MG63 (cell line): ENCODE data around the gene NELFCD. TPM values are rescaled to one million over a fixed set of nuclear protein-coding genes. Genes with fewer than 3 reads are reported as not detected.
A peak's percentile ranks its signal among the peaks of the same experiment; 100 is the strongest.

Source experiments
- DNase-seq: peaks from one replicate; pipeline ENCODE4 v3.0.0-alpha.2; 2020
- H3K27me3 ChIP-seq: fragments of 250-450 bp; sonication (Bioruptor Pico); 2 replicates; pipeline ENCODE4 v1.5.1; 2020; ENCODE audit warnings: mild to moderate bottlenecking, moderate library complexity
- H3K36me3 ChIP-seq: fragments of 250-450 bp; sonication (Bioruptor Pico); 2 replicates; pipeline ENCODE4 v1.5.1; 2020; ENCODE audit warnings: mild to moderate bottlenecking, moderate library complexity
- H3K4me3 ChIP-seq: fragments of 250-450 bp; sonication (Bioruptor Pico); 2 replicates; pipeline ENCODE4 v1.5.1; 2020; ENCODE audit warnings: mild to moderate bottlenecking, moderate library complexity
- H3K9me3 ChIP-seq: fragments of 250-450 bp; sonication (Bioruptor Pico); 2 replicates; pipeline ENCODE4 v1.5.1; 2020; ENCODE audit warnings: mild to moderate bottlenecking, moderate library complexity
- total RNA-seq: library from RNA; depleted of rRNA; stranded (reverse); fragments of >200 nt; shearing (Covaris generic); gene quantifications from 2 replicates; pipeline ENCODE4 v1.2.3, GENCODE V29; 2014; ENCODE audit warnings: low replicate concordance; rRNA removed

Gene NELFCD
- total RNA-seq, 1 experiment from 2014 or later: 80.7 TPM

DNA sequence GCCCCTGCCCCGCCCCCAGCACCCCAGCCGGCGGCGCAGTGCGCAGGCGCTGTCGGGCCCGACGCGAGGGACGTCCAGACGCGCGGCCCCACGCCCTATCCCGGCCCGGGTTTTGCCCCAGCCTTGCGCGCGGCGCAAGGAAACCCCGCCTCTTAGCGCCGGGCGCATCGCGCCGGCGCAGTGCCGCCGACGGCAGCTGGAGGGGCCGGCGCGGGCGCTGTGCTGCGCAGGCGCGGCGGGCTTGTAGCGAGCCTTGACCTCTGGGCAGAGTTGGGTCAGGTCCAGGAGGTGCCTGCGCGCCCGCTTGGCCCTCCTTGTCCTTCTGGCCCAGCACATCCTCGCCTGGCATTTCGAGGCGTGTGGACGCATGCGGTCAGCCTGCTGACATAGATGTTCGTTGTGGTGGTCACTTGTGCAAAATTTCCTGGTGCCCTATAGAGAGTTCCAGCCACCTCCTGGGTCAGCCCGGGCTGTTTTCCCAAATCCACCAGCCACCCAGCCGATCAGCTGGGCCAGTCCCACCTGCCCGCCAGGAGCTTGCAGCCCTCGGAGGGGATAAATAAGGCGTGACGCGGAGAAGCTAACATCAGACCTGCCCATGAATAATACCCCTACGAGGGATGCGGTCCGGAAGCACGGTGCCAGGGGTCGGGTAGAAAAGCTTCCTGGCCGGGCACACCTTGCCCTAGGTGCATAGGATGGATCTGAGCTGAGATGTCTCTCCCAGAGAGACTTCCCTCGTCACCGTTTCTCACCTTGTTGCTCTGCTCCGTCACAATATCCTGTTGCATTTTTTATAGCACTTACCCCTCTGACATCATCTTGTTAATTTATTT, 62.0 kb downstream of the NELFCD start:
- peak; percentile 93 for DNase-seq
- Histone ChIP-seq H3K27me3 (no peaks in the 10 kb centered on the region), H3K4me3 (peak overlapping the region; percentile 91)

DNA sequence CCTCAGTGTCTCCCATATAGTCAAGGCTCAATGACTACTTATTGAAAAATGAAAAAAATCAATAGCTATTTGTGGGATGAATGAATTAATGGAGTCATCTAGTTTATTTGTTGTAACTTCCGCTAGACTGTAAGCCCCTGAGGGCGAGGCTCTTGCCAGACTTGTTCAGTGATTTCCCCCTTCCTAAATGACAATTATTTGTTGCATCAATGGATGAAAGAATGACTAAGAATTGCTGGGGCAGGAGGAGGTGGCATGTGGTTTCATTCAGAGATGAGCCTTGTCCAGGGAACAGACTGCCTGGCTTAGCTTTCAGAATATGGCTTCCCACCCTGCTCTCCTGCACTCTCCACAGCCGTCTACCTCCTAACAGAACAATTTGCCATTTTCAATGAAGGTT, 62.6 kb downstream of the NELFCD start:
- Histone ChIP-seq H3K9me3 (no peaks in the 10 kb centered on the region), H3K27me3 (no peaks in the 10 kb centered on the region), H3K36me3 (peaks cover 27% of the 10 kb centered on the region), H3K4me3 (no peak overlapping the region)
- DNase-seq: peak; percentile 16

More for the DNA sequence above, 62.0 kb downstream of the NELFCD start:
- Histone ChIP-seq H3K36me3 (peaks cover 34% of the 10 kb centered on the region), H3K9me3 (no peaks in the 10 kb centered on the region)

DNA sequence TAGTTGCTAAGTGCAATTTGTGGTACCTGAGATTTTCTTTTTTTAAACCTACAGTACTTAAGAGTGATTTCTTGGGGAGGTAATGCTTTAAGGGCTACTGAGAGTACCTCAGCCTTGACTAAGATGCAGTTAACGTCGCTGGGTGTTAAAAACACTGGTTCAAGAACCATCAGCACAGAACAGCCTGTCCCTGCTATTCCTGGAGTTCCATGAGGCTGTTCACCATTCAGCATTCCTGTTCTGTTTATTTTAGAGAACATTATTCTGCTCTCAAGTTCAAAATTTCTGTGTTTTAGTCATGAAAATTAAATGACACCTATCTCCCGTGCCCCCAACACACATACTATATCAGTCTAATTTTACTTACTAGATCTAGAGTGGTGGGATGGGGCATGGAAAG, 63.2 kb downstream of the NELFCD start:
- Histone ChIP-seq H3K9me3 (no peaks in the 10 kb centered on the region), H3K27me3 (no peaks in the 10 kb centered on the region), H3K36me3 (peaks cover 25% of the 10 kb centered on the region), H3K4me3 (no peak overlapping the region)
- DNase-seq: no peak

Other genes with a start within 250 kb of the NELFCD start
- gene GNAS-AS1, start 130.4 kb upstream of the NELFCD start, total RNA-seq: 1.1 and 1.7 TPM in 2 replicates
- gene GNAS, start 128.5 kb upstream of the NELFCD start, total RNA-seq: 494 and 560 TPM in 2 replicates
- gene CTSZ, start 26.0 kb downstream of the NELFCD start, total RNA-seq: 445 and 487 TPM in 2 replicates
- not detected in 2 replicates for gene TUBB1, start 38.2 kb downstream of the NELFCD start, total RNA-seq
- 32.4 and 44.2 TPM in 2 replicates for gene ATP5F1E, start 51.1 kb downstream of the NELFCD start, total RNA-seq
- gene PRELID3B, start 61.5 kb downstream of the NELFCD start, total RNA-seq: 177 and 205 TPM in 2 replicates
- gene ZNF831, start 182.6 kb downstream of the NELFCD start, total RNA-seq: not detected in 2 replicates